PC-3 (cell line): Measurements from ENCODE around the gene ADCY2. TPM values are rescaled to one million over a fixed set of nuclear protein-coding genes. Genes with fewer than 3 reads are reported as not detected.

Source experiments
- ATAC-seq: fragments of 200-7000 bp; cut with Tn5 transposase; 2 replicates; pipeline ENCODE4 v1.9.1; 2020; ENCODE audit warnings: mild to moderate bottlenecking, moderate library complexity
- BruUV-seq: library from RNA; stranded (reverse); fragments of 400-500 nt; replicated peaks from 2 replicates; lab custom pipeline; 2021; lab: Mats Ljungman, UMichigan
- CTCF ChIA-PET: fragments of 300-600 bp; sonication (Branson Sonifier 250); formaldehyde crosslinking; loops from one replicate; lab custom pipeline; 2022; ENCODE audit warnings: antibody characterized with exemption; lab: Charles Lee
- POLR2A ChIA-PET: fragments of 300-600 bp; sonication (Branson Sonifier 250); formaldehyde crosslinking; loops from one replicate; lab custom pipeline; 2022; ENCODE audit warnings: antibody characterized with exemption; ENCODE audit not compliant: unreplicated experiment; lab: Charles Lee
- DNase-seq: peaks from one replicate; pipeline ENCODE4 v3.0.0-alpha.2; 2015
- H2AFZ ChIP-seq: fragments of 300-600 bp; sonication (generic); 2 replicates; pipeline ENCODE4 v1.6.0; 2016; ENCODE audit warnings: antibody characterized with exemption, low read length
- H3F3A ChIP-seq: fragments of 300-600 bp; sonication (generic); one replicate; pipeline ENCODE4 v1.6.0; 2017; ENCODE audit warnings: antibody characterized with exemption, low read length, control low read depth, mild to moderate bottlenecking; ENCODE audit not compliant: unreplicated experiment
- H3K27ac ChIP-seq: fragments of 300-600 bp; sonication (generic); 2 replicates; pipeline ENCODE4 v1.5.1; 2016; ENCODE audit warnings: mild to moderate bottlenecking, low read length
- H3K27me3 ChIP-seq: fragments of 300-600 bp; sonication (generic); 2 replicates; pipeline ENCODE4 v1.6.1; 2016; ENCODE audit warnings: low read length, mixed read lengths
- H3K36me3 ChIP-seq: fragments of 300-600 bp; sonication (generic); 2 replicates; pipeline ENCODE4 v1.6.1; 2016; ENCODE audit warnings: low read depth, mixed run types, low read length, mixed read lengths
- H3K4me1 ChIP-seq: fragments of 300-600 bp; sonication (generic); 2 replicates; pipeline ENCODE4 v1.5.1; 2016; ENCODE audit warnings: low read length; ENCODE audit not compliant: insufficient read depth
- H3K4me2 ChIP-seq: fragments of 300-600 bp; sonication (generic); 2 replicates; pipeline ENCODE4 v1.6.0; 2016; ENCODE audit warnings: low read length
- H3K4me3 ChIP-seq: fragments of 300-600 bp; sonication (generic); 2 replicates; pipeline ENCODE4 v1.5.1; 2016; ENCODE audit warnings: mild to moderate bottlenecking, low read length, mixed read lengths
- H3K79me2 ChIP-seq: fragments of 300-600 bp; sonication (generic); 2 replicates; pipeline ENCODE4 v1.6.1; 2017; ENCODE audit warnings: low read length, mixed read lengths
- H3K9ac ChIP-seq: fragments of 300-600 bp; sonication (generic); 2 replicates; pipeline ENCODE4 v1.6.0; 2016; ENCODE audit warnings: mild to moderate bottlenecking, low read length
- H3K9me2 ChIP-seq: fragments of 300-600 bp; sonication (generic); replicated peaks from 2 replicates; pipeline ENCODE4 v1.6.1; 2016; ENCODE audit warnings: mixed run types, low read length, mixed read lengths
- H3K9me3 ChIP-seq: fragments of 300-600 bp; sonication (generic); 2 replicates; pipeline ENCODE4 v1.6.1; 2016; ENCODE audit warnings: low read length, mixed read lengths
- H4K20me1 ChIP-seq: fragments of 300-600 bp; sonication (generic); 2 replicates; pipeline ENCODE4 v1.6.1; 2016; ENCODE audit warnings: low read length, mixed read lengths
- EZH2 ChIP-seq: fragments of 300-600 bp; sonication (generic); IDR thresholded peaks from one replicate; pipeline ENCODE4 v1.6.1; 2017; ENCODE audit warnings: antibody characterized with exemption, mild to moderate bottlenecking, low read length; ENCODE audit not compliant: unreplicated experiment
- EZH2phosphoT487 ChIP-seq: fragments of 300-600 bp; sonication (generic); IDR thresholded peaks from 2 replicates; pipeline ENCODE4 v1.6.1; 2018; ENCODE audit warnings: mild to moderate bottlenecking, antibody characterized with exemption, low read length, borderline replicate concordance
- intact Hi-C: fragments of 100-400 bp; cut with micrococcal nuclease; formaldehyde crosslinking; loops from 2 replicates; pipeline ENCODE4 v1.9.0; 2023
- total RNA-seq: library from RNA; depleted of rRNA; stranded (reverse); fragments of >200 nt; gene quantifications from 2 replicates; pipeline ENCODE4 v1.2.3, GENCODE V29; 2014
- TF ChIP-seq, protein P1 (sequence below): fragments of 300-600 bp; sonication (generic); conservative IDR thresholded peaks from 2 replicates; pipeline ENCODE4 v1.5.1; 2017; ENCODE audit warnings: antibody characterized with exemption, low read depth, mild to moderate bottlenecking, low read length

The ADCY2 gene
- total RNA-seq, 1 experiment from 2014 or later, result not detected

- no peaks in the 10 kb centered on the region; the same call in 1 of the 2 replicates for H3K9me3 ChIP-seq
- H3K4me1 ChIP-seq, result no peaks in the 10 kb centered on the region
- ChIA-PET CTCF (no interaction called here), POLR2A (no interaction called here)
- ATAC-seq (no peak), DNase-seq (no peak)
- no peaks in the 10 kb centered on the region for H3K36me3 ChIP-seq
- H3K27me3 ChIP-seq, result 0 out of 2 replicates have a peak, but pooled peaks cover 8% of the 10 kb centered on the region
- H4K20me1 ChIP-seq, result no peaks in the 10 kb centered on the region
- BruUV-seq, result no TSS peak
- TF ChIP-seq EZH2 (no peak), EZH2phosphoT487 (no peak)
- TF ChIP-seq, protein P1, sequence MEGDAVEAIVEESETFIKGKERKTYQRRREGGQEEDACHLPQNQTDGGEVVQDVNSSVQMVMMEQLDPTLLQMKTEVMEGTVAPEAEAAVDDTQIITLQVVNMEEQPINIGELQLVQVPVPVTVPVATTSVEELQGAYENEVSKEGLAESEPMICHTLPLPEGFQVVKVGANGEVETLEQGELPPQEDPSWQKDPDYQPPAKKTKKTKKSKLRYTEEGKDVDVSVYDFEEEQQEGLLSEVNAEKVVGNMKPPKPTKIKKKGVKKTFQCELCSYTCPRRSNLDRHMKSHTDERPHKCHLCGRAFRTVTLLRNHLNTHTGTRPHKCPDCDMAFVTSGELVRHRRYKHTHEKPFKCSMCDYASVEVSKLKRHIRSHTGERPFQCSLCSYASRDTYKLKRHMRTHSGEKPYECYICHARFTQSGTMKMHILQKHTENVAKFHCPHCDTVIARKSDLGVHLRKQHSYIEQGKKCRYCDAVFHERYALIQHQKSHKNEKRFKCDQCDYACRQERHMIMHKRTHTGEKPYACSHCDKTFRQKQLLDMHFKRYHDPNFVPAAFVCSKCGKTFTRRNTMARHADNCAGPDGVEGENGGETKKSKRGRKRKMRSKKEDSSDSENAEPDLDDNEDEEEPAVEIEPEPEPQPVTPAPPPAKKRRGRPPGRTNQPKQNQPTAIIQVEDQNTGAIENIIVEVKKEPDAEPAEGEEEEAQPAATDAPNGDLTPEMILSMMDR, result no peak
- no peaks in the 10 kb centered on the region for H3K79me2 ChIP-seq
- no peaks in the 10 kb centered on the region for H3F3A ChIP-seq
- no peak overlapping the region for H3K27ac ChIP-seq
- intact Hi-C loops, result no loop called here
- H3K4me2 ChIP-seq, result no peak overlapping the region
- no peaks in the 10 kb centered on the region for H3K9me2 ChIP-seq
- H3K4me3 ChIP-seq, result no peak overlapping the region
- no peak overlapping the region for H2AFZ ChIP-seq
- no peak overlapping the region for H3K9ac ChIP-seq
Observed at GRCh38 chr5:7375457-7375856, 20.5 kb upstream of the ADCY2 start.

DNA sequence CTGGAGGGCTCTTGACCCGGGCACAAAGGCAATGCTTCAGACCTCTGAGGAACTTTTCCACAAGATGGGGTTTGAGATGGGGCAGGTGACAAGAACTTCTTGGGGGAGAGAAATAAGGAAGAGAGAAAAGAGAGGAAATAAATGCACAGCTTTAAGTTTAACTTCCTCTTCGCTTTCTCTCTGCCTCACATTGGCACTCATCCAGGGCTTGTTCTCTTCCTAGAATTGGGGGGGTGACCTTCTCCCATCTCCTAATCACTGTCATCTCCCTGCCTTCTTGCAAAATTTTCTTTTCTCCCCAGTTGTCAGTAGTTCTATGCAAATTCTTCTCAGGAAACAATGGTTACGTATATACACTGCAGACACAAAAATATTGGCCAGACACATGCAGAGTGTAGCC is 19.1 kb upstream of the ADCY2 start:
- POLR2A ChIA-PET, result no interaction called here
- no peak overlapping the region for H3K9ac ChIP-seq
- H3K9me3 ChIP-seq, result no peaks in the 10 kb centered on the region; the same call in 1 of the 2 replicates
- H3F3A ChIP-seq, result no peaks in the 10 kb centered on the region
- no peak overlapping the region for H3K4me2 ChIP-seq
- no peak overlapping the region for H3K27ac ChIP-seq
- no peak for DNase-seq
- CTCF ChIA-PET, result no interaction called here
- H3K79me2 ChIP-seq, result no peaks in the 10 kb centered on the region
- no peaks in the 10 kb centered on the region for H3K4me1 ChIP-seq
- ATAC-seq, result no peak
- TF ChIP-seq EZH2, result no peak
- no peak for TF ChIP-seq EZH2phosphoT487
- TF ChIP-seq, protein P1, result no peak
- H3K9me2 ChIP-seq, result no peaks in the 10 kb centered on the region
- no peak overlapping the region for H2AFZ ChIP-seq
- intact Hi-C loops, result no loop called here
- no peaks in the 10 kb centered on the region for H4K20me1 ChIP-seq
- H3K27me3 ChIP-seq, result 0 out of 2 replicates have a peak, but pooled peaks cover 8% of the 10 kb centered on the region
- no peak overlapping the region for H3K4me3 ChIP-seq
- BruUV-seq, result no TSS peak
- H3K36me3 ChIP-seq, result no peaks in the 10 kb centered on the region

- Histone ChIP-seq H3K27me3 (0 out of 2 replicates have a peak, but pooled peaks cover 8% of the 10 kb centered on the region), H3K36me3 (no peaks in the 10 kb centered on the region), H3K9me3 (no peaks in the 10 kb centered on the region; the same call in 1 of the 2 replicates), H3K79me2 (no peaks in the 10 kb centered on the region), H3K4me1 (no peaks in the 10 kb centered on the region), H3K27ac (no peak overlapping the region), H2AFZ (no peak overlapping the region), H3K4me2 (no peak overlapping the region), H3K9me2 (no peaks in the 10 kb centered on the region), H3K4me3 (no peak overlapping the region), H3K9ac (no peak overlapping the region), H3F3A (no peaks in the 10 kb centered on the region), H4K20me1 (no peaks in the 10 kb centered on the region)
- no TSS peak for BruUV-seq
- POLR2A ChIA-PET, result no interaction called here
- CTCF ChIA-PET, result no interaction called here
- intact Hi-C loops, result no loop called here
- no peak for DNase-seq
- TF ChIP-seq, protein P1, result no peak
- TF ChIP-seq EZH2, result no peak
- no peak for ATAC-seq
Observed at GRCh38 chr5:7377761-7378160, 18.2 kb upstream of the ADCY2 start.
